ENCODE measurements around the gene KIAA0825. TPM values are rescaled to one million over a fixed set of nuclear protein-coding genes. Genes with fewer than 3 reads are reported as not detected.

Gene KIAA0825
- total RNA-seq, 1 experiment from 2014 or later: 1.9 TPM

- BruUV-seq (replicated peaks): no TSS peak
- H3K4me3 ChIP-seq: no peak overlapping the region
- no peak overlapping the region for H2AFZ ChIP-seq
- H3K27me3 ChIP-seq (ENCODE audit: insufficient read depth, low read depth): no peaks in the 10 kb centered on the region
- no peaks in the 10 kb centered on the region for H4K20me1 ChIP-seq (ENCODE audit: insufficient read depth)
- no peaks in the 10 kb centered on the region for H3F3A ChIP-seq (ENCODE audit: insufficient read depth, low read depth)
- no peaks in the 10 kb centered on the region for H3K9me2 ChIP-seq (ENCODE audit: insufficient read depth)
- no peak overlapping the region for H3K4me2 ChIP-seq
- ChIA-PET POLR2A (ENCODE audit: unreplicated experiment) (no interaction called here), CTCF (no interaction called here)
- no peaks in the 10 kb centered on the region for H3K36me3 ChIP-seq (ENCODE audit: low read depth)
- no peak overlapping the region for H3K27ac ChIP-seq
- intact Hi-C loops (cut with micrococcal nuclease; ENCODE audit: unreplicated experiment): no loop called here
- DNase-seq: no peak
- TF ChIP-seq EZH2 (IDR thresholded peaks at IDR 0.05; ENCODE audit: low read depth) (no peak), CTCF (conservative IDR thresholded peaks at IDR 0.05) (no peak)
- H3K79me2 ChIP-seq (ENCODE audit: low read depth): no peaks in the 10 kb centered on the region
- H3K9me3 ChIP-seq (ENCODE audit: insufficient read depth, low read depth): no peaks in the 10 kb centered on the region
- no peaks in the 10 kb centered on the region for H3K4me1 ChIP-seq (replicated peaks; ENCODE audit: insufficient read depth)
Observed at GRCh38 chr5:94649874-94650273, 31.5 kb upstream of the KIAA0825 start.

DNA sequence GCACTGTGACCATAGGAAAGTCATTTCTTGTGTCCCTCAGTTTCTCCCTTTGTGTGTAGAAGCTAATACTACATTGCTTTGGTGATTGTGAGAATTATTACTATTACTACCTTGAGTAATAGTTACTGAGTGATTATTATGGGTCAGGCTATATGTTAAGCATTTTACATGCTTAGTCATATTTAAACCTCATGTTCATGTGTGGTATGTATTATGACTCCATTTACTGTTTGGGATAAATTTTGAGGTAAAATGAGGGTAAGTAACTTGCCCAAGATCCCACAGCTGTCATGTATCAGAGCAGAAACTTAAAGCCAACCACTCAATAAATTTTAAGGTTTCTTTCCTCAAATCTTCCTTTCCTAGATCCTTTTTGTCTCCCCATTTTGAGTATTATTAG, 28.4 kb upstream of the KIAA0825 start:
- H3K79me2 ChIP-seq (ENCODE audit: low read depth): no peaks in the 10 kb centered on the region
- TF ChIP-seq EZH2 (IDR thresholded peaks at IDR 0.05; ENCODE audit: low read depth): no peak
- TF ChIP-seq CTCF (conservative IDR thresholded peaks at IDR 0.05): no peak
- CTCF ChIA-PET: no interaction called here
- H2AFZ ChIP-seq: no peak overlapping the region
- no peaks in the 10 kb centered on the region for H3F3A ChIP-seq (ENCODE audit: insufficient read depth, low read depth)
- no peaks in the 10 kb centered on the region for H3K27me3 ChIP-seq (ENCODE audit: insufficient read depth, low read depth)
- H3K4me3 ChIP-seq: no peak overlapping the region
- intact Hi-C loops (cut with micrococcal nuclease; ENCODE audit: unreplicated experiment): no loop called here
- no peaks in the 10 kb centered on the region for H4K20me1 ChIP-seq (ENCODE audit: insufficient read depth)
- no peaks in the 10 kb centered on the region for H3K36me3 ChIP-seq (ENCODE audit: low read depth)
- H3K9me3 ChIP-seq (ENCODE audit: insufficient read depth, low read depth): no peaks in the 10 kb centered on the region
- no peak for DNase-seq
- H3K27ac ChIP-seq: no peak overlapping the region
- H3K9me2 ChIP-seq (ENCODE audit: insufficient read depth): no peaks in the 10 kb centered on the region
- H3K4me1 ChIP-seq (replicated peaks; ENCODE audit: insufficient read depth): no peaks in the 10 kb centered on the region
- BruUV-seq (replicated peaks): no TSS peak
- POLR2A ChIA-PET (ENCODE audit: unreplicated experiment): no interaction called here
- no peak overlapping the region for H3K4me2 ChIP-seq

GRCh38 chr5:94645053-94645452, 26.6 kb upstream of the KIAA0825 start:
- Histone ChIP-seq H3K4me1 (replicated peaks; ENCODE audit: insufficient read depth) (no peaks in the 10 kb centered on the region), H3K4me3 (no peak overlapping the region), H2AFZ (no peak overlapping the region), H3K79me2 (ENCODE audit: low read depth) (no peaks in the 10 kb centered on the region), H3K9me2 (ENCODE audit: insufficient read depth) (no peaks in the 10 kb centered on the region), H3K27me3 (ENCODE audit: insufficient read depth, low read depth) (no peaks in the 10 kb centered on the region), H4K20me1 (ENCODE audit: insufficient read depth) (no peaks in the 10 kb centered on the region), H3F3A (ENCODE audit: insufficient read depth, low read depth) (no peaks in the 10 kb centered on the region), H3K36me3 (ENCODE audit: low read depth) (0 out of 2 replicates have a peak, but pooled peaks cover 7% of the 10 kb centered on the region), H3K4me2 (no peak overlapping the region), H3K27ac (no peak overlapping the region), H3K9me3 (ENCODE audit: insufficient read depth, low read depth) (0 out of 2 replicates have a peak, but pooled peaks cover 4% of the 10 kb centered on the region)
- no peak for DNase-seq
- TF ChIP-seq EZH2 (IDR thresholded peaks at IDR 0.05; ENCODE audit: low read depth) (no peak), CTCF (conservative IDR thresholded peaks at IDR 0.05) (no peak)
- ChIA-PET CTCF (no interaction called here), POLR2A (ENCODE audit: unreplicated experiment) (no interaction called here)
- intact Hi-C loops (cut with micrococcal nuclease; ENCODE audit: unreplicated experiment): no loop called here
- no TSS peak for BruUV-seq (replicated peaks)
